ENCODE data around the gene TRIP13.

TRIP13 gene

DNA sequence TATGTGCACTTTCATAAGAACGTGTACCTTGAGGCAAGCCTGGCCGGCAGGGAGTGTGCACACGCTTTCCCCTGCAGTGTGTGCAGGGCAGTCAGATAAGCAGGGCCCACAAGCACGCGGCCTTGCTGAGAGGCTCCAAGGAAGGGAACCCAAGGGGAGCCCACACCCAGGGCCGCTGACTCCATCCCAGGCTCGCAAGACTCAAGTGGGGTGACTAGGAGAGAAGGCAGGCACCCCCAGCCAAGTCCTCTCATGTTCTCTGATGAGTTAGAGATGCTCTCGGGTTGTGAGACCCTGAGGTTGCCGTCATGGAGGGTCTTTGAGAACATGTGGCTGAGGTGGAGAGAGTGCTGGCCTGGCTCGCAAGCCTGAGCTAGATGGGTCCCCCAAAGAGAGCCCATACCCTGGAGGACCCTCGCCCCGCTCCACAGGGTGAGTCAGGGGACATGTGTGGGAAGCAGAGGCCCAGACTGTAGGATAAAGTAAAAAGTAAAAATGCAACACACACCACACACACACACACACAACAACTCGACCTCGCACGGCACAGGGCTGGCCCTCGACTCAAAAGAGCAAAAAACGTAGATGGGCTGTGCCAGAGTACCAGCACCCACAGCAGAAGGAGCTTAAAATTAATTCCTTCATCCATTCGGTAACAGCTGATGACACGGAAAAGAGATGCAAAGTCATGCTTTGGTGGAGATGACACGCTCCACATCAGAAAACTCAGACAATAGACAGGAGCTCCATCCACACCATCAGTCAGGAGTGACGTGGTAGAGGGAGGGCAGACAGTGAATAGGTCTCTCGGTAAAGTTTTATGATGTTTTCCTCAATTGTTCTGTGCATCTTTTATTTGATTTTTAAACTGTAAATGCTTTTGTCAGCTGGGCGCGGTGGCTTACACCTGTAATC lies 61.1 kb downstream of the TRIP13 start:
- DNase-seq (ENCODE audit: low read depth, low spot score) = no peak
- peaks cover 7% of the 10 kb centered on the region; the same call in 1 of the 2 replicates for H3K9me3 ChIP-seq (ENCODE audit: insufficient read depth, low read length)
- no peak overlapping the region for H3K9ac ChIP-seq (ENCODE audit: insufficient read length, low read depth)
- TF ChIP-seq SUZ12 (IDR thresholded peaks at IDR 0.05; ENCODE audit: extremely low read depth, insufficient read depth, insufficient read length) (no peak), ZNF274 (IDR thresholded peaks at IDR 0.05; ENCODE audit: low read depth, low read length) (no peak), YY1 (IDR thresholded peaks at IDR 0.05; ENCODE audit: insufficient read depth, insufficient read length) (no peak)
- no peak overlapping the region for H3K4me3 ChIP-seq (ENCODE audit: insufficient read length, low read depth)
- no peaks in the 10 kb centered on the region for H3K27me3 ChIP-seq (ENCODE audit: insufficient read depth, insufficient read length)
- H3K4me1 ChIP-seq (ENCODE audit: insufficient read depth, insufficient read length) = peaks cover 4% of the 10 kb centered on the region
- H3K36me3 ChIP-seq (ENCODE audit: insufficient read depth, insufficient read length, low read length) = no peaks in the 10 kb centered on the region

GRCh38 chr5:955886-956761 lies 63.4 kb downstream of the TRIP13 start:
- Histone ChIP-seq H3K36me3 (ENCODE audit: insufficient read depth, insufficient read length, low read length) (no peaks in the 10 kb centered on the region), H3K9ac (ENCODE audit: insufficient read length, low read depth) (no peak overlapping the region), H3K4me3 (ENCODE audit: insufficient read length, low read depth) (no peak overlapping the region), H3K4me1 (ENCODE audit: insufficient read depth, insufficient read length) (peaks cover 4% of the 10 kb centered on the region), H3K27me3 (ENCODE audit: insufficient read depth, insufficient read length) (no peaks in the 10 kb centered on the region), H3K9me3 (ENCODE audit: insufficient read depth, low read length) (no peaks in the 10 kb centered on the region)
- no peak for DNase-seq (ENCODE audit: low read depth, low spot score)
- TF ChIP-seq YY1 (IDR thresholded peaks at IDR 0.05; ENCODE audit: insufficient read depth, insufficient read length) (no peak), ZNF274 (IDR thresholded peaks at IDR 0.05; ENCODE audit: low read depth, low read length) (no peak), SUZ12 (IDR thresholded peaks at IDR 0.05; ENCODE audit: extremely low read depth, insufficient read depth, insufficient read length) (no peak)

- no peaks in the 10 kb centered on the region for H3K27me3 ChIP-seq (ENCODE audit: insufficient read depth, insufficient read length)
- H3K4me3 ChIP-seq (ENCODE audit: insufficient read length, low read depth) = no peak overlapping the region
- no peak for DNase-seq (ENCODE audit: low read depth, low spot score)
- no peaks in the 10 kb centered on the region for H3K9me3 ChIP-seq (ENCODE audit: insufficient read depth, low read length)
- no peaks in the 10 kb centered on the region for H3K36me3 ChIP-seq (ENCODE audit: insufficient read depth, insufficient read length, low read length)
- no peak for TF ChIP-seq ZNF274 (IDR thresholded peaks at IDR 0.05; ENCODE audit: low read depth, low read length)
- no peak for TF ChIP-seq YY1 (IDR thresholded peaks at IDR 0.05; ENCODE audit: insufficient read depth, insufficient read length)
- TF ChIP-seq SUZ12 (IDR thresholded peaks at IDR 0.05; ENCODE audit: extremely low read depth, insufficient read depth, insufficient read length) = no peak
- no peak overlapping the region for H3K9ac ChIP-seq (ENCODE audit: insufficient read length, low read depth)
- H3K4me1 ChIP-seq (ENCODE audit: insufficient read depth, insufficient read length) = peaks cover 4% of the 10 kb centered on the region
These were observed 64.5 kb downstream of the TRIP13 start for GRCh38 chr5:956941-957747.

DNA sequence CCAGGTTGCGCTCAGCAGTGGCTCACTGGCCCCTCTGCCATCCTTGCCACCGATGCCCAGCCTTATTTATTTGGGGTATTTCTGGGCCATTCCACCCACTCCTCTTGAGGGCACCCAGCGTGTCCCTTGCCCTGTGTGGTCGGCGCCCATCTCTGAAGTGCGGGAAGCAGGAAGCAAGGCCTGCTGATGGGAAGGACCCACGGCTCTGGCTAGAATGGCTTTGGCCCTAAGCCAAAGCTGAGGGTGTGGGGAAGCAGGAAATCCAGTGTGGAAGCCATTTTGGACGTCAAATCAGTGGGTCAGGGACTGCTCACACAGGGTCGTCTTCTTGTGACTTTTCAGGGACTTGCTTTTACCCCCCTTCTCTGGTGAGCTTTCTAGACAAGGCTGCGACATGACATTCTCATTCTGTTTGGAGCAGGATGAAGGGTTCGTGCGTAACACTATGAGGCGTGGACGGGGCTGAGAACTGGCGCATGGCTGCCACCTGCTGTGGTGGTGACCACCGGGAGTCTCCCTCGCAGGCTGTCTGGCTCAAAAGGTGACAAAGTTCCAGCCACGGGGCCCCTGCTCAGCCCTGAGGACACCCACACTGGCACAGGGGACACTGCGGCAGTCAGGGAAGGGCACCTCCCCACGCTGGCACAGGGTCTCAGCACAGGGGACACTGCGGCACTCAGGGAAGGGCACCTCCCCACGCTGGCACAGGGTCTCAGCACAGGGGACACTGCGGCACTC lies 65.2 kb downstream of the TRIP13 start:
- Histone ChIP-seq H3K4me3 (ENCODE audit: insufficient read length, low read depth) (no peak overlapping the region), H3K27me3 (ENCODE audit: insufficient read depth, insufficient read length) (no peaks in the 10 kb centered on the region), H3K9me3 (ENCODE audit: insufficient read depth, low read length) (no peaks in the 10 kb centered on the region), H3K9ac (ENCODE audit: insufficient read length, low read depth) (no peak overlapping the region), H3K36me3 (ENCODE audit: insufficient read depth, insufficient read length, low read length) (no peaks in the 10 kb centered on the region), H3K4me1 (ENCODE audit: insufficient read depth, insufficient read length) (peaks cover 1% of the 10 kb centered on the region)
- TF ChIP-seq ZNF274 (IDR thresholded peaks at IDR 0.05; ENCODE audit: low read depth, low read length) (no peak), SUZ12 (IDR thresholded peaks at IDR 0.05; ENCODE audit: extremely low read depth, insufficient read depth, insufficient read length) (no peak), YY1 (IDR thresholded peaks at IDR 0.05; ENCODE audit: insufficient read depth, insufficient read length) (no peak)
- DNase-seq (ENCODE audit: low read depth, low spot score) = no peak

DNA sequence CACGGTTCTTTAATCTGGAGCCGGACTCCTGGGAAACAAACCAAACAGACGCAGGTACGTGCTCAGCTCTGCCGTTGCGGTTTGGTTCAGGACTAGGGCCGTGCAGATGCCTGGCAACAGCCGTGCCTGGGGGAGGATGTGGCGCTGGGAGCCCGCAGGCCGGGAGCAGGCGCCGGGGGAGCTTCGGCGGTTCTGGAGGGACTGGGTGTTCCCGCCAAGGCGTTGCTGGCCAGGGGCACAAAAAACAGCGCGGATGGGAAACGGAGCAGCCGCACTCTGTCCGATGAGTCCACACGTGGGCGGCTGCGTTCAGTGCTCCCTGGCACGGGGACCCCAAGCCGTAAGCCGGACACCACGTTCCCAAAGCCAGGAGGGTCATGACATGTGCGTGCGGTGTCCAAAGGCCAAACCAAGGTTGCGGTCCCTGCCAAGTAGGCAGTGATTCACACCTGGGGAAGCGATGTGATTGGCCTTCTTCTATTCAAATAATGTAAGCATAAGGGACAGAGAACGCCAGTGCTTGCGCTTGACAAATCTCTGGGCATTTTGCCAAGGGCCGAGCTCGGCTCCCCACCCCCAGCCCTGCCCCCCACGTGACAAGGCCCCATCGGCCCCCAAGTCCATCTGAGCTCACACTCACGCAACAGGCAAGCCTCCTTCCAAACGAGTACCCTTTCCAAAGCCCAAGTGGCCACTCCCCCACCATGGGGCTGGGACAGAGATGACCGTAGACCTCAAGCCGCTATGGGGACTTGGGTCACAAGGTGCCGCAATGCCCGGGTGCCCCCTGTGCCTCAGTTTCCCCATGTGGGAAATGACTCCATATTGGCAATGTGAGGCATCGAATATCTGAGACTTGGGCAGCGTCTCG lies 66.3 kb downstream of the TRIP13 start:
- no peaks in the 10 kb centered on the region for H3K9me3 ChIP-seq (ENCODE audit: insufficient read depth, low read length)
- no peaks in the 10 kb centered on the region for H3K27me3 ChIP-seq (ENCODE audit: insufficient read depth, insufficient read length)
- DNase-seq (ENCODE audit: low read depth, low spot score) = no peak
- no peaks in the 10 kb centered on the region for H3K36me3 ChIP-seq (ENCODE audit: insufficient read depth, insufficient read length, low read length)
- H3K4me1 ChIP-seq (ENCODE audit: insufficient read depth, insufficient read length) = peaks cover 1% of the 10 kb centered on the region
- H3K9ac ChIP-seq (ENCODE audit: insufficient read length, low read depth) = no peak overlapping the region
- TF ChIP-seq ZNF274 (IDR thresholded peaks at IDR 0.05; ENCODE audit: low read depth, low read length) (no peak), SUZ12 (IDR thresholded peaks at IDR 0.05; ENCODE audit: extremely low read depth, insufficient read depth, insufficient read length) (no peak), YY1 (IDR thresholded peaks at IDR 0.05; ENCODE audit: insufficient read depth, insufficient read length) (no peak)
- no peak overlapping the region for H3K4me3 ChIP-seq (ENCODE audit: insufficient read length, low read depth)

Measured in NT2/D1 (cell line).